ENCODE measurements around the gene MUC4. TPM values are rescaled to one million over a fixed set of nuclear protein-coding genes. Genes with fewer than 3 reads are reported as not detected.

The MUC4 gene
- total and polyA plus RNA-seq, 2 of the 4 experiments (the other 2 are of a cell fraction) = not detected

DNA sequence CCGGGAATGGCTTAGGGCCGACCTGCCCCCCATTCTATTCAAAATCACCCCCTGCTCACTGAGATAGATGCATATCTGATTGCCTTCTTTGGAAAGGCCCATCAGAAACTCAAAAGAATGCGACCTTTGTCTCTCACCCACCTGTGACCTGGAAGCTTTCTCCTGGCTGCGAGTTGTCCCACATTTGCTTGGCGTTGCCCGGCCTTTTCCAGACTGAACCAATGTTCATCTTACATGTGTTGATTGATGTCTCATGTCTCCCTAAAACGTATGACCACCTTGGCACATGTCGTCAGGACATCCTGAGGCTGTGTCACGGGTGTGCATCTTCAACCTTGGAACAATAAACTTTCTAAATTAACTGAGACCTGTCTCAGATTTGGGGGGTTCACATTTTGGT is 94.3 kb downstream of the MUC4 start:
- Histone ChIP-seq H3K36me3 (ENCODE audit: control insufficient read depth, insufficient read depth, low read length) (no peaks in the 10 kb centered on the region), H3K4me1 (ENCODE audit: control insufficient read depth, insufficient read depth, low read length) (no peaks in the 10 kb centered on the region), H3K9me1 (ENCODE audit: insufficient read depth, low read length) (no peaks in the 10 kb centered on the region), H3K9ac (ENCODE audit: low read depth, low read length) (no peak overlapping the region), H4K8ac (ENCODE audit: low read depth in 2 of 2, low read length in 2 of 2) (no peak overlapping the region), H3K56ac (ENCODE audit: extremely low read depth, insufficient read depth, low read length) (no peak overlapping the region), H3K79me1 (ENCODE audit: low read depth in 1 of 2, low read length in 2 of 2) (no peaks in the 10 kb centered on the region), H3K27me3 (ENCODE audit: control insufficient read depth, insufficient read depth, low read length) (peaks cover 19% of the 10 kb centered on the region), H2BK5ac (ENCODE audit: low read depth, low read length, poor library complexity, severe bottlenecking) (no peak overlapping the region), H3K23ac (ENCODE audit: low read depth, low read length) (no peak overlapping the region), H3K9me3 (ENCODE audit: control insufficient read depth, insufficient read depth, low read length) (no peaks in the 10 kb centered on the region), H4K20me1 (ENCODE audit: insufficient read depth, low read length) (no peaks in the 10 kb centered on the region), H2AK5ac (ENCODE audit: low read depth, low read length) (no peak overlapping the region), H3K14ac (replicated peaks; ENCODE audit: low read depth, low read length) (no peak overlapping the region), H2AFZ (replicated peaks; ENCODE audit: low read length, poor library complexity) (no peak overlapping the region), H3K4ac (ENCODE audit: low read depth, low read length) (no peak overlapping the region), H3K27ac (ENCODE audit: insufficient read depth, low read length) (no peak overlapping the region), H3K4me3 (ENCODE audit: insufficient read depth, low read depth, low read length) (no peak overlapping the region), H2BK120ac (ENCODE audit: low read depth, low read length) (no peak overlapping the region), H4K91ac (ENCODE audit: insufficient read depth, low read depth, low read length) (no peak overlapping the region), H2BK20ac (ENCODE audit: low read depth, low read length) (no peak overlapping the region), H2BK15ac (ENCODE audit: low read depth, low read length) (no peak overlapping the region), H4K5ac (ENCODE audit: low read depth, low read length) (no peak overlapping the region), H3K4me2 (ENCODE audit: low read depth, low read length) (no peak overlapping the region), H2AK9ac (replicated peaks; ENCODE audit: low read depth, low read length, poor library complexity) (no peak overlapping the region), H3K18ac (ENCODE audit: low read depth, low read length) (no peak overlapping the region)
- ATAC-seq (ENCODE audit: low read depth) (no peak), DNase-seq (no peak)
- ChIA-PET POLR2A (ENCODE audit: unreplicated experiment) (no interaction called here), CTCF (interaction anchor here (0.7 kb wide), 1 partner anchor 1629 kb away, joined by 3 read pairs; no protein-coding TSS in a partner anchor)
- no TSS peak for BruUV-seq (replicated peaks)
- intact Hi-C loops (cut with micrococcal nuclease) = no loop called here
- WGBS, 2 experiments (ENCODE audit: extremely low coverage in 2 of 2, insufficient read length in 1 of 2) = 65% methylated on average over 7 of the region's 9 CpGs; no CpG with 5 or more reads in 1 of the 2 experiments
- TF ChIP-seq SMC3 (IDR thresholded peaks at IDR 0.05; ENCODE audit: low read depth, low read length) = no peak
- dilution Hi-C loops (cut with HindIII; ENCODE audit: low sequenced_read_pairs, unreplicated experiment) = no loop called here
- in situ Hi-C loops (cut with MboI; ENCODE audit: low sequenced_read_pairs) = no loop called here

Data from IMR-90 (cell line).